ENCODE measurements around the gene P2RY8. TPM values are rescaled to one million over a fixed set of nuclear protein-coding genes. Genes with fewer than 3 reads are reported as not detected.

The P2RY8 gene
- total RNA-seq, 2 donors from 2014 or later: 1.4 to 2.8 TPM

Other genes starting within 250 kb of the P2RY8 start
- gene IL3RA, start 200.4 kb downstream of the P2RY8 start, total RNA-seq: 1 to 10 TPM; 5.4 to 5.6 TPM
- gene SLC25A6, start 145.1 kb downstream of the P2RY8 start, total RNA-seq: 100 to 1,000 TPM; 204 to 218 TPM
- gene ASMTL, start 84.3 kb downstream of the P2RY8 start, total RNA-seq: 10 to 100 TPM; 28.2 to 29.7 TPM
- 10 to 100 TPM; 20.8 to 23.0 TPM for gene AKAP17A, start 54.4 kb upstream of the P2RY8 start, total RNA-seq
- under 1 TPM; 0.33 to 0.97 TPM for gene ASMT, start 77.9 kb upstream of the P2RY8 start, total RNA-seq